Measurements from ENCODE around the gene LTV1. TPM values are rescaled to one million over a fixed set of nuclear protein-coding genes. Genes with fewer than 3 reads are reported as not detected.

LTV1 gene
- total and polyA plus RNA-seq, 9 of the 15 experiments (the other 6 are each of a cell fraction or from before 2014, with no cell fraction given), result 57.9 to 162 (median 119) TPM

- TF ChIP-seq AFF4 (CRISPR knock-in tag; IDR thresholded peaks at IDR 0.05) (no peak), SRSF3 (IDR thresholded peaks at IDR 0.05; ENCODE audit: insufficient read depth, low read length) (no peak)
Observed at GRCh38 chr6:143828572-143828971, 14.6 kb upstream of the LTV1 start (continued).

GRCh38 chr6:143836150-143836549 lies 7.0 kb upstream of the LTV1 start:
- intact Hi-C loops (cut with micrococcal nuclease), result no loop called here
- H4K20me1 ChIP-seq (replicated peaks; ENCODE audit: control insufficient read depth, insufficient read depth, low read length), result no peaks in the 10 kb centered on the region
- WGBS (ENCODE audit: insufficient coverage, low coverage, missing lambda C conversion rate), result 69% methylated on average over 2 of the region's 2 CpGs
- H3K9me3 ChIP-seq (replicated peaks; ENCODE audit: control insufficient read depth, insufficient read depth, low read depth, low read length), result no peaks in the 10 kb centered on the region
- DNase-seq (ENCODE audit: extremely low read depth in 1 of 4, low spot score in 3 of 4) (no peak), FAIRE-seq (no peak), ATAC-seq (no peak)
- in situ Hi-C loops (cut with MboI), result no loop called here
- H3K36me3 ChIP-seq (ENCODE audit: control insufficient read depth, insufficient read depth, low read length), result no peaks in the 10 kb centered on the region
- ChIA-PET CTCF (ENCODE audit: low intra/inter-chr PET ratio) (no interaction called here), POLR2A (interaction anchor here (1.2 kb wide), 1 partner anchor 21 kb away, joined by 3 read pairs; no protein-coding TSS in a partner anchor)
- H2AFZ ChIP-seq (ENCODE audit: low read depth, low read length), result no peak overlapping the region
- BruUV-seq (replicated peaks), result no TSS peak
- H3K4me2 ChIP-seq (ENCODE audit: insufficient read depth, low read length), result no peak overlapping the region
- H3K27ac ChIP-seq (ENCODE audit: extremely low read depth, low read depth, low read length), result no peak overlapping the region
- H3K9ac ChIP-seq (ENCODE audit: insufficient read depth in 1 of 2, low read depth in 2 of 2, low read length in 2 of 2), result no peak overlapping the region
- H3K27me3 ChIP-seq (ENCODE audit: control insufficient read depth in 2 of 2, insufficient read depth in 2 of 2, low read length in 2 of 2), result no peaks in the 10 kb centered on the region
- no peaks in the 10 kb centered on the region; a peak in 1 of 5 replicates for H3K4me1 ChIP-seq (replicated peaks in 1 of 2; ENCODE audit: control insufficient read depth in 2 of 2, insufficient read depth in 2 of 2, low read length in 2 of 2)
- no peaks in the 10 kb centered on the region for H3K79me2 ChIP-seq (ENCODE audit: control insufficient read depth, insufficient read depth, low read length)
- no peak overlapping the region for H3K4me3 ChIP-seq
- no peaks in the 10 kb centered on the region for H3K9me1 ChIP-seq (ENCODE audit: control insufficient read depth, insufficient read depth, low read length)
- no peak for TF ChIP-seq ARID1B (IDR thresholded peaks at IDR 0.05)
- no peak for TF ChIP-seq CSDE1 (IDR thresholded peaks at IDR 0.05)
- no peak for TF ChIP-seq ZBTB8A (IDR thresholded peaks at IDR 0.05; ENCODE audit: partially characterized antibody)
- TF ChIP-seq, protein P1, sequence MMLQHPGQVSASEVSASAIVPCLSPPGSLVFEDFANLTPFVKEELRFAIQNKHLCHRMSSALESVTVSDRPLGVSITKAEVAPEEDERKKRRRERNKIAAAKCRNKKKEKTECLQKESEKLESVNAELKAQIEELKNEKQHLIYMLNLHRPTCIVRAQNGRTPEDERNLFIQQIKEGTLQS (IDR thresholded peaks at IDR 0.05), result no peak
- TF ChIP-seq, protein P1 (CRISPR knock-in tag; conservative IDR thresholded peaks at IDR 0.05), result no peak
- no peak for TF ChIP-seq NCOA1 (IDR thresholded peaks at IDR 0.05; ENCODE audit: low read depth)
- no peak for TF ChIP-seq BDP1 (IDR thresholded peaks at IDR 0.05; ENCODE audit: insufficient read depth, insufficient read length)
- no peak for TF ChIP-seq ZFX (CRISPR knock-in tag; IDR thresholded peaks at IDR 0.05)
- no peak for TF ChIP-seq RFX7 (CRISPR knock-in tag; IDR thresholded peaks at IDR 0.05)
- TF ChIP-seq FUS (optimal IDR thresholded peaks at IDR 0.05; ENCODE audit: low read depth, low read length), result no peak
- TF ChIP-seq BRCA1 (IDR thresholded peaks at IDR 0.05), result no peak
- no peak for TF ChIP-seq BRCA1 (CRISPR knock-in tag; IDR thresholded peaks at IDR 0.05)
- TF ChIP-seq TBP (optimal IDR thresholded peaks at IDR 0.05; ENCODE audit: low read depth, low read length), result no peak
